Neural progenitor cell (in vitro differentiated cells): ENCODE data around the gene SPON1. TPM values are rescaled to one million over a fixed set of nuclear protein-coding genes. Genes with fewer than 3 reads are reported as not detected.

Source experiments
- DNase-seq: peaks from one replicate; pipeline ENCODE4 v3.0.0-alpha.2; 2016; ENCODE audit warnings: low spot score
- H2AFZ ChIP-seq: fragments of 200-600 bp; sonication (generic); replicated peaks from 2 replicates; pipeline ENCODE4 v1.6.1; 2016; ENCODE audit warnings: antibody characterized with exemption
- H3F3A ChIP-seq: fragments of 200-600 bp; sonication (generic); 2 replicates; pipeline ENCODE4 v1.6.1; 2016; ENCODE audit warnings: antibody characterized with exemption, low read depth
- H3K27ac ChIP-seq: fragments of 200-600 bp; sonication (generic); 2 replicates; pipeline ENCODE4 v1.5.1; 2016; ENCODE audit warnings: mild to moderate bottlenecking
- H3K27me3 ChIP-seq: fragments of 200-600 bp; sonication (generic); 2 replicates; pipeline ENCODE4 v1.6.1; 2016; ENCODE audit warnings: mild to moderate bottlenecking, moderate library complexity
- H3K36me3 ChIP-seq: fragments of 200-600 bp; sonication (generic); 2 replicates; pipeline ENCODE4 v1.5.1; 2016
- H3K4me1 ChIP-seq: fragments of 200-600 bp; sonication (generic); 2 replicates; pipeline ENCODE4 v1.6.1; 2016; ENCODE audit warnings: mixed run types
- H3K4me2 ChIP-seq: fragments of 200-600 bp; sonication (generic); 2 replicates; pipeline ENCODE4 v1.6.1; 2016
- H3K4me3 ChIP-seq: fragments of 200-600 bp; sonication (generic); 2 replicates; pipeline ENCODE4 v1.5.1; 2016
- H3K79me2 ChIP-seq: fragments of 200-600 bp; sonication (generic); 2 replicates; pipeline ENCODE4 v1.6.1; 2016; ENCODE audit warnings: low read depth
- H3K9ac ChIP-seq: fragments of 200-600 bp; sonication (generic); 2 replicates; pipeline ENCODE4 v1.6.1; 2016
- H3K9me3 ChIP-seq: fragments of 200-600 bp; sonication (generic); 2 replicates; pipeline ENCODE4 v1.5.1; 2016; ENCODE audit warnings: low read depth
- H4K20me1 ChIP-seq: fragments of 200-600 bp; sonication (generic); 2 replicates; pipeline ENCODE4 v1.6.1; 2016; ENCODE audit warnings: low read depth
- H3K27ac Mint-ChIP-seq: 3 replicates; pipeline ENCODE4 v1.8.0; 2021; ENCODE audit warnings: mixed read lengths
- H3K27me3 Mint-ChIP-seq: 2 replicates; pipeline ENCODE4 v1.8.0; 2022; ENCODE audit warnings: low read depth, mild to moderate bottlenecking, inconsistent platforms, moderate library complexity, mixed read lengths; ENCODE audit not compliant: insufficient read depth
- H3K36me3 Mint-ChIP-seq: 3 replicates; pipeline ENCODE4 v1.8.0; 2021; ENCODE audit warnings: mixed read lengths
- H3K4me1 Mint-ChIP-seq: 3 replicates; pipeline ENCODE4 v1.8.0; 2021; ENCODE audit warnings: mixed read lengths
- H3K4me3 Mint-ChIP-seq: 3 replicates; pipeline ENCODE4 v1.8.0; 2021; ENCODE audit warnings: mild to moderate bottlenecking, moderate library complexity, mixed read lengths
- H3K9me3 Mint-ChIP-seq: 3 replicates; pipeline ENCODE4 v1.8.0; 2020; ENCODE audit warnings: mixed read lengths
- EZH2 ChIP-seq: fragments of 200-600 bp; sonication (generic); IDR thresholded peaks from 2 replicates; pipeline ENCODE4 v1.6.1; 2017; ENCODE audit warnings: antibody characterized with exemption, mild to moderate bottlenecking, moderate library complexity
- EZH2phosphoT487 ChIP-seq: fragments of 200-600 bp; sonication (generic); IDR thresholded peaks from 2 replicates; pipeline ENCODE4 v1.6.1; 2017; ENCODE audit warnings: antibody characterized with exemption
- total RNA-seq: library from RNA; depleted of rRNA; stranded (reverse); fragments of >200 nt; gene quantifications from 2 replicates; pipeline ENCODE4 v1.2.3, GENCODE V29; 2015; ENCODE audit warnings: low replicate concordance
- TF ChIP-seq, protein P1 (sequence below): fragments of 200-600 bp; sonication (generic); IDR thresholded peaks from 2 replicates; pipeline ENCODE4 v1.5.1; 2017; ENCODE audit warnings: antibody characterized with exemption, mild to moderate bottlenecking

The SPON1 gene
- total RNA-seq, 1 donor from 2014 or later: 35.4 TPM

GRCh38 chr11:14242187-14242586, 279.7 kb downstream of the SPON1 start:
- H3K27ac ChIP-seq: no peak overlapping the region
- no peak for DNase-seq
- no peaks in the 10 kb centered on the region for H3K9me3 Mint-ChIP-seq
- no peak overlapping the region for H3K9ac ChIP-seq
- H3K4me1 ChIP-seq: no peaks in the 10 kb centered on the region
- H3K4me2 ChIP-seq: no peak overlapping the region
- H3K36me3 Mint-ChIP-seq: no peaks in the 10 kb centered on the region
- no peaks in the 10 kb centered on the region for H3K9me3 ChIP-seq
- peaks cover 11% of the 10 kb centered on the region for H3K27me3 Mint-ChIP-seq
- no peak overlapping the region for H3K27ac Mint-ChIP-seq
- no peak overlapping the region for H2AFZ ChIP-seq
- no peak overlapping the region for H3K4me3 Mint-ChIP-seq
- H4K20me1 ChIP-seq: no peaks in the 10 kb centered on the region
- H3K4me1 Mint-ChIP-seq: no peaks in the 10 kb centered on the region
- no peaks in the 10 kb centered on the region for H3K79me2 ChIP-seq
- H3K27me3 ChIP-seq: no peaks in the 10 kb centered on the region
- H3K36me3 ChIP-seq: no peaks in the 10 kb centered on the region
- no peaks in the 10 kb centered on the region for H3F3A ChIP-seq
- H3K4me3 ChIP-seq: no peak overlapping the region
- TF ChIP-seq, protein P1, sequence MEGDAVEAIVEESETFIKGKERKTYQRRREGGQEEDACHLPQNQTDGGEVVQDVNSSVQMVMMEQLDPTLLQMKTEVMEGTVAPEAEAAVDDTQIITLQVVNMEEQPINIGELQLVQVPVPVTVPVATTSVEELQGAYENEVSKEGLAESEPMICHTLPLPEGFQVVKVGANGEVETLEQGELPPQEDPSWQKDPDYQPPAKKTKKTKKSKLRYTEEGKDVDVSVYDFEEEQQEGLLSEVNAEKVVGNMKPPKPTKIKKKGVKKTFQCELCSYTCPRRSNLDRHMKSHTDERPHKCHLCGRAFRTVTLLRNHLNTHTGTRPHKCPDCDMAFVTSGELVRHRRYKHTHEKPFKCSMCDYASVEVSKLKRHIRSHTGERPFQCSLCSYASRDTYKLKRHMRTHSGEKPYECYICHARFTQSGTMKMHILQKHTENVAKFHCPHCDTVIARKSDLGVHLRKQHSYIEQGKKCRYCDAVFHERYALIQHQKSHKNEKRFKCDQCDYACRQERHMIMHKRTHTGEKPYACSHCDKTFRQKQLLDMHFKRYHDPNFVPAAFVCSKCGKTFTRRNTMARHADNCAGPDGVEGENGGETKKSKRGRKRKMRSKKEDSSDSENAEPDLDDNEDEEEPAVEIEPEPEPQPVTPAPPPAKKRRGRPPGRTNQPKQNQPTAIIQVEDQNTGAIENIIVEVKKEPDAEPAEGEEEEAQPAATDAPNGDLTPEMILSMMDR: no peak
- TF ChIP-seq EZH2 (no peak), EZH2phosphoT487 (no peak)

GRCh38 chr11:14242733-14243132, 280.2 kb downstream of the SPON1 start:
- Histone ChIP-seq H3F3A (peaks cover 5% of the 10 kb centered on the region), H2AFZ (no peak overlapping the region), H3K4me1 (peaks cover under 1% of the 10 kb centered on the region), H3K27ac (no peak overlapping the region), H3K9me3 (no peaks in the 10 kb centered on the region), H4K20me1 (no peaks in the 10 kb centered on the region), H3K36me3 (no peaks in the 10 kb centered on the region), H3K27me3 (no peaks in the 10 kb centered on the region), H3K79me2 (no peaks in the 10 kb centered on the region), H3K4me2 (no peak overlapping the region), H3K4me3 (no peak overlapping the region), H3K9ac (no peak overlapping the region)
- no peak for DNase-seq
- Mint-ChIP-seq H3K27me3 (peaks cover 13% of the 10 kb centered on the region), H3K9me3 (no peaks in the 10 kb centered on the region), H3K4me3 (no peak overlapping the region), H3K27ac (no peak overlapping the region), H3K4me1 (peaks cover 5% of the 10 kb centered on the region), H3K36me3 (no peaks in the 10 kb centered on the region)
- no peak for TF ChIP-seq EZH2
- no peak for TF ChIP-seq EZH2phosphoT487
- TF ChIP-seq, protein P1: no peak

DNA sequence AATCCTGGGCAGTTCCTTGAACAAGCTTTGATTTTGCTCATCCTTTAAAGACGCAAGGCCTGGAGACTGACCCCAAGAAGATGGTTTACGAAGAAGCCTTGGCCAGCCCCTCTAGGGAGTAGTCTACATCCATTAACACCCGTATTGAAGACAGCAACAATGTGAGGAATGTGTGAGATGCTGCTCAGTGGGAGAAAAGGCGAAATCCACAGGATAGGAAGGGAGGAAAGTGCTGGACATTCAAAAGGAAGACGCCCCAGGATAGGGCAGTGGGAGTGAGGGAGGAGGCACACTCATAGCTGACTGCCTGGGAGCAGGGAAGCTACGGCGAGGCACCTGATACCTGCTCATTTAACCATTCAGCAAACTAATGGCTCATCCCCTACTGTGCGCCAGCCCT, 282.4 kb downstream of the SPON1 start:
- no peak overlapping the region for H3K27ac ChIP-seq
- no peak overlapping the region for H3K9ac ChIP-seq
- Mint-ChIP-seq H3K36me3 (no peaks in the 10 kb centered on the region), H3K27ac (no peak overlapping the region), H3K9me3 (no peaks in the 10 kb centered on the region), H3K4me1 (peaks cover 22% of the 10 kb centered on the region), H3K27me3 (peaks cover 14% of the 10 kb centered on the region), H3K4me3 (no peak overlapping the region)
- H3K36me3 ChIP-seq: no peaks in the 10 kb centered on the region
- no peak overlapping the region for H2AFZ ChIP-seq
- TF ChIP-seq EZH2: no peak
- TF ChIP-seq EZH2phosphoT487: no peak
- H3F3A ChIP-seq: peaks cover 21% of the 10 kb centered on the region
- DNase-seq: no peak
- H4K20me1 ChIP-seq: peaks cover 9% of the 10 kb centered on the region
- H3K79me2 ChIP-seq: no peaks in the 10 kb centered on the region
- peaks cover 15% of the 10 kb centered on the region for H3K4me1 ChIP-seq
- no peak overlapping the region for H3K4me3 ChIP-seq
- H3K4me2 ChIP-seq: no peak overlapping the region
- H3K27me3 ChIP-seq: no peaks in the 10 kb centered on the region
- H3K9me3 ChIP-seq: no peaks in the 10 kb centered on the region

GRCh38 chr11:14245444-14245843, 282.9 kb downstream of the SPON1 start:
- H3F3A ChIP-seq: peaks cover 21% of the 10 kb centered on the region
- no peak overlapping the region for H2AFZ ChIP-seq
- H3K36me3 ChIP-seq: no peaks in the 10 kb centered on the region
- no peaks in the 10 kb centered on the region for H3K36me3 Mint-ChIP-seq
- no peak overlapping the region for H3K4me3 ChIP-seq
- H3K9me3 ChIP-seq: no peaks in the 10 kb centered on the region
- peaks cover 9% of the 10 kb centered on the region for H4K20me1 ChIP-seq
- H3K79me2 ChIP-seq: no peaks in the 10 kb centered on the region
- no peak for TF ChIP-seq EZH2
- no peak for TF ChIP-seq EZH2phosphoT487
- TF ChIP-seq, protein P1: no peak
- DNase-seq: no peak
- H3K4me1 ChIP-seq: peaks cover 15% of the 10 kb centered on the region
- no peak overlapping the region for H3K27ac ChIP-seq
- no peak overlapping the region for H3K9ac ChIP-seq
- no peak overlapping the region for H3K27ac Mint-ChIP-seq
- no peak overlapping the region for H3K4me2 ChIP-seq
- no peaks in the 10 kb centered on the region for H3K9me3 Mint-ChIP-seq
- peaks cover 22% of the 10 kb centered on the region for H3K4me1 Mint-ChIP-seq
- H3K27me3 Mint-ChIP-seq: peaks cover 14% of the 10 kb centered on the region
- H3K4me3 Mint-ChIP-seq: no peak overlapping the region
- H3K27me3 ChIP-seq: no peaks in the 10 kb centered on the region
